ENCODE results near the gene METTL24. TPM values are rescaled to one million over a fixed set of nuclear protein-coding genes. Genes with fewer than 3 reads are reported as not detected.
"Not testable (repeated sequence)": the region's sequence is repeated elsewhere in the genome, so short reads cannot be mapped to it uniquely, and the experiment has no call there.

The METTL24 gene
- total RNA-seq, 1 experiment from 2014 or later = not detected

- Histone ChIP-seq H3K27ac (ENCODE audit: low read length) (no peak overlapping the region), H3K9ac (ENCODE audit: low read length) (no peak overlapping the region), H3K9me2 (replicated peaks; ENCODE audit: insufficient read depth, low read length) (no peaks in the 10 kb centered on the region), H3K4me1 (ENCODE audit: low read length) (no peaks in the 10 kb centered on the region), H3K36me3 (ENCODE audit: insufficient read depth, low read length) (no peaks in the 10 kb centered on the region), H2AFZ (ENCODE audit: low read length) (no peak overlapping the region), H3K9me3 (ENCODE audit: low read length) (peaks cover 3% of the 10 kb centered on the region; the same call in 1 of the 2 replicates), H3K27me3 (ENCODE audit: low read length) (no peaks in the 10 kb centered on the region), H4K20me1 (ENCODE audit: insufficient read depth, low read depth, low read length) (no peaks in the 10 kb centered on the region), H3K79me2 (ENCODE audit: low read length) (no peaks in the 10 kb centered on the region), H3K4me2 (ENCODE audit: low read depth, low read length, poor library complexity, severe bottlenecking) (no peak overlapping the region), H3K4me3 (ENCODE audit: low read length) (no peak overlapping the region)
- no peak for DNase-seq
Observed at GRCh38 chr6:110277100-110277665, 81.0 kb downstream of the METTL24 start.

- not testable (repeated sequence) for H3K4me2 ChIP-seq (ENCODE audit: low read depth, low read length, poor library complexity, severe bottlenecking); H3K27ac ChIP-seq (ENCODE audit: low read length); H3K9me2 ChIP-seq (replicated peaks; ENCODE audit: insufficient read depth, low read length); DNase-seq; H3K36me3 ChIP-seq (ENCODE audit: insufficient read depth, low read length); H3K9ac ChIP-seq (ENCODE audit: low read length); H3K79me2 ChIP-seq (ENCODE audit: low read length); H3K4me3 ChIP-seq (ENCODE audit: low read length); H2AFZ ChIP-seq (ENCODE audit: low read length); H3K9me3 ChIP-seq (ENCODE audit: low read length); H3K4me1 ChIP-seq (ENCODE audit: low read length); H3K27me3 ChIP-seq (ENCODE audit: low read length); H4K20me1 ChIP-seq (ENCODE audit: insufficient read depth, low read depth, low read length)
Observed at GRCh38 chr6:110272781-110273180, 85.4 kb downstream of the METTL24 start.

GRCh38 chr6:110271732-110272022 is 86.5 kb downstream of the METTL24 start:
- no peak overlapping the region for H2AFZ ChIP-seq (ENCODE audit: low read length)

GRCh38 chr6:110270165-110270564 is 88.0 kb downstream of the METTL24 start:
- Histone ChIP-seq H3K9ac (ENCODE audit: low read length) (no peak overlapping the region), H3K9me2 (replicated peaks; ENCODE audit: insufficient read depth, low read length) (no peaks in the 10 kb centered on the region), H3K27me3 (ENCODE audit: low read length) (no peaks in the 10 kb centered on the region), H3K79me2 (ENCODE audit: low read length) (no peaks in the 10 kb centered on the region), H3K27ac (ENCODE audit: low read length) (no peak overlapping the region), H3K4me3 (ENCODE audit: low read length) (no peak overlapping the region), H3K9me3 (ENCODE audit: low read length) (no peaks in the 10 kb centered on the region), H2AFZ (ENCODE audit: low read length) (no peak overlapping the region), H3K4me1 (ENCODE audit: low read length) (no peaks in the 10 kb centered on the region), H3K4me2 (ENCODE audit: low read depth, low read length, poor library complexity, severe bottlenecking) (no peak overlapping the region), H4K20me1 (ENCODE audit: insufficient read depth, low read depth, low read length) (no peaks in the 10 kb centered on the region), H3K36me3 (ENCODE audit: insufficient read depth, low read length) (no peaks in the 10 kb centered on the region)
- no peak for DNase-seq

More at GRCh38 chr6:110271732-110272022, 86.5 kb downstream of the METTL24 start:
- Histone ChIP-seq H3K36me3 (ENCODE audit: insufficient read depth, low read length) (no peaks in the 10 kb centered on the region), H3K79me2 (ENCODE audit: low read length) (no peaks in the 10 kb centered on the region), H3K27ac (ENCODE audit: low read length) (no peak overlapping the region), H3K4me1 (ENCODE audit: low read length) (no peaks in the 10 kb centered on the region), H4K20me1 (ENCODE audit: insufficient read depth, low read depth, low read length) (no peaks in the 10 kb centered on the region), H3K4me3 (ENCODE audit: low read length) (no peak overlapping the region), H3K27me3 (ENCODE audit: low read length) (no peaks in the 10 kb centered on the region), H3K4me2 (ENCODE audit: low read depth, low read length, poor library complexity, severe bottlenecking) (no peak overlapping the region), H3K9ac (ENCODE audit: low read length) (no peak overlapping the region), H3K9me3 (ENCODE audit: low read length) (no peaks in the 10 kb centered on the region), H3K9me2 (replicated peaks; ENCODE audit: insufficient read depth, low read length) (no peaks in the 10 kb centered on the region)
- DNase-seq = no peak

- Histone ChIP-seq H3K36me3 (ENCODE audit: insufficient read depth, low read length) (no peaks in the 10 kb centered on the region), H3K4me3 (ENCODE audit: low read length) (no peak overlapping the region), H3K27me3 (ENCODE audit: low read length) (no peaks in the 10 kb centered on the region), H2AFZ (ENCODE audit: low read length) (no peak overlapping the region), H3K9ac (ENCODE audit: low read length) (no peak overlapping the region), H3K79me2 (ENCODE audit: low read length) (no peaks in the 10 kb centered on the region), H4K20me1 (ENCODE audit: insufficient read depth, low read depth, low read length) (no peaks in the 10 kb centered on the region), H3K27ac (ENCODE audit: low read length) (no peak overlapping the region), H3K4me2 (ENCODE audit: low read depth, low read length, poor library complexity, severe bottlenecking) (no peak overlapping the region), H3K9me2 (replicated peaks; ENCODE audit: insufficient read depth, low read length) (no peaks in the 10 kb centered on the region), H3K9me3 (ENCODE audit: low read length) (no peaks in the 10 kb centered on the region), H3K4me1 (ENCODE audit: low read length) (no peaks in the 10 kb centered on the region)
- DNase-seq = no peak
Observed at GRCh38 chr6:110269623-110270022, 88.5 kb downstream of the METTL24 start.

- Histone ChIP-seq H3K4me1 (ENCODE audit: low read length) (no peaks in the 10 kb centered on the region), H3K9me2 (replicated peaks; ENCODE audit: insufficient read depth, low read length) (no peaks in the 10 kb centered on the region), H3K9ac (ENCODE audit: low read length) (no peak overlapping the region), H2AFZ (ENCODE audit: low read length) (no peak overlapping the region), H3K36me3 (ENCODE audit: insufficient read depth, low read length) (no peaks in the 10 kb centered on the region), H3K27me3 (ENCODE audit: low read length) (no peaks in the 10 kb centered on the region), H3K4me2 (ENCODE audit: low read depth, low read length, poor library complexity, severe bottlenecking) (no peak overlapping the region), H3K27ac (ENCODE audit: low read length) (no peak overlapping the region), H4K20me1 (ENCODE audit: insufficient read depth, low read depth, low read length) (no peaks in the 10 kb centered on the region), H3K9me3 (ENCODE audit: low read length) (no peaks in the 10 kb centered on the region), H3K4me3 (ENCODE audit: low read length) (no peak overlapping the region), H3K79me2 (ENCODE audit: low read length) (no peaks in the 10 kb centered on the region)
- no peak for DNase-seq
Observed at GRCh38 chr6:110266996-110267395, 91.2 kb downstream of the METTL24 start.

GRCh38 chr6:110265273-110265672 is 92.9 kb downstream of the METTL24 start:
- Histone ChIP-seq H3K27me3 (ENCODE audit: low read length) (no peaks in the 10 kb centered on the region), H3K27ac (ENCODE audit: low read length) (no peak overlapping the region), H3K79me2 (ENCODE audit: low read length) (no peaks in the 10 kb centered on the region), H3K9me2 (replicated peaks; ENCODE audit: insufficient read depth, low read length) (no peaks in the 10 kb centered on the region), H3K9ac (ENCODE audit: low read length) (no peak overlapping the region), H4K20me1 (ENCODE audit: insufficient read depth, low read depth, low read length) (no peaks in the 10 kb centered on the region), H3K4me2 (ENCODE audit: low read depth, low read length, poor library complexity, severe bottlenecking) (no peak overlapping the region), H3K4me1 (ENCODE audit: low read length) (no peaks in the 10 kb centered on the region), H3K9me3 (ENCODE audit: low read length) (no peaks in the 10 kb centered on the region), H3K36me3 (ENCODE audit: insufficient read depth, low read length) (no peaks in the 10 kb centered on the region), H3K4me3 (ENCODE audit: low read length) (no peak overlapping the region), H2AFZ (ENCODE audit: low read length) (no peak overlapping the region)
- DNase-seq = no peak

- no peaks in the 10 kb centered on the region for H3K36me3 ChIP-seq (ENCODE audit: insufficient read depth, low read length)
- DNase-seq = no peak
Observed at GRCh38 chr6:110256366-110256765, 101.8 kb downstream of the METTL24 start.

More at GRCh38 chr6:110256366-110256765, 101.8 kb downstream of the METTL24 start:
- Histone ChIP-seq H4K20me1 (ENCODE audit: insufficient read depth, low read depth, low read length) (no peaks in the 10 kb centered on the region), H3K9me2 (replicated peaks; ENCODE audit: insufficient read depth, low read length) (no peaks in the 10 kb centered on the region), H2AFZ (ENCODE audit: low read length) (no peak overlapping the region), H3K4me1 (ENCODE audit: low read length) (no peaks in the 10 kb centered on the region), H3K27me3 (ENCODE audit: low read length) (no peaks in the 10 kb centered on the region), H3K4me2 (ENCODE audit: low read depth, low read length, poor library complexity, severe bottlenecking) (no peak overlapping the region), H3K9ac (ENCODE audit: low read length) (no peak overlapping the region), H3K27ac (ENCODE audit: low read length) (no peak overlapping the region), H3K79me2 (ENCODE audit: low read length) (no peaks in the 10 kb centered on the region), H3K4me3 (ENCODE audit: low read length) (no peak overlapping the region), H3K9me3 (ENCODE audit: low read length) (no peaks in the 10 kb centered on the region)

All from Karpas-422 (cell line).